NB4 (cell line): Measurements from ENCODE around the gene MAPK1.
A peak's percentile ranks its signal among the peaks of the same experiment; 100 is the strongest.

Experiments
- POLR2A ChIP-seq: IDR thresholded peaks from 2 replicates; pipeline ENCODE4 v1.6.1; 2011; ENCODE audit warnings: mild to moderate bottlenecking; ENCODE audit not compliant: insufficient read length; ENCODE audit errors: extremely low read depth
- TF ChIP-seq, protein P1 (sequence below): IDR thresholded peaks from 2 replicates; pipeline ENCODE4 v1.6.1; 2011; ENCODE audit warnings: low read depth, low read length

DNA sequence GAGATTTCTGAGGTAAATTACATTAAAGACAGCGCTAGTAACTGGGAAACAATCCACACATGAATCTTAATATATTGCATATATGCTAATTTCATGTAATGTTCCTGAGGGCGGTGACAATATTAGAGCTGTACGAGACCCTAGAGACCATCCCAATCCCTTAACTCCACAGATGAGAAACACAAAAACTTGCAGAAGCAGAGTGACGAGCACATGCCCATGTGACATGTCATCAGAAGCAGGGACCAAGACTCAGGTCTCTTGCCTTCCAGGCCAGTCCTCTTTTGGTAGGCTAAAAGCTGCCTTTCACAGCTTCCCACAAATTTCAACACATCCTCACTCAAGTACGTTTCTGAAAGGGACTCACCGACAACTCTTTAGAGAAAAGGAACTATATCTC is 11.8 kb downstream of the MAPK1 start:
- TF ChIP-seq, protein P1, sequence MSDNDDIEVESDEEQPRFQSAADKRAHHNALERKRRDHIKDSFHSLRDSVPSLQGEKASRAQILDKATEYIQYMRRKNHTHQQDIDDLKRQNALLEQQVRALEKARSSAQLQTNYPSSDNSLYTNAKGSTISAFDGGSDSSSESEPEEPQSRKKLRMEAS = peak; percentile 52
- TF ChIP-seq POLR2A = no peak
